GM04504 (cell line): ENCODE data around the gene CACNA2D3.

Experiments used
- DNase-seq: peaks from one replicate; pipeline ENCODE4 v3.0.0-alpha.2; 2012; ENCODE audit warnings: low read depth

The CACNA2D3 gene

GRCh38 chr3:54530944-54531343 lies 408.6 kb downstream of the CACNA2D3 start:
- no peak for DNase-seq

- no peak for DNase-seq
These were observed 409.4 kb downstream of the CACNA2D3 start for GRCh38 chr3:54531741-54532140.

GRCh38 chr3:54533856-54534255 lies 411.5 kb downstream of the CACNA2D3 start:
- DNase-seq: no peak

GRCh38 chr3:54535619-54536018 lies 413.3 kb downstream of the CACNA2D3 start:
- no peak for DNase-seq

- DNase-seq: no peak
These were observed 414.1 kb downstream of the CACNA2D3 start for GRCh38 chr3:54536450-54536849.

- no peak for DNase-seq
These were observed 415.2 kb downstream of the CACNA2D3 start for GRCh38 chr3:54537506-54537905.

- no peak for DNase-seq
These were observed 416.0 kb downstream of the CACNA2D3 start for GRCh38 chr3:54538346-54538745.

GRCh38 chr3:54541369-54541768 lies 419.0 kb downstream of the CACNA2D3 start:
- DNase-seq: no peak

GRCh38 chr3:54543446-54543845 lies 421.1 kb downstream of the CACNA2D3 start:
- no peak for DNase-seq

- no peak for DNase-seq
These were observed 424.7 kb downstream of the CACNA2D3 start for GRCh38 chr3:54547051-54547450.

- DNase-seq: no peak
These were observed 425.5 kb downstream of the CACNA2D3 start for GRCh38 chr3:54547846-54548245.

GRCh38 chr3:54549607-54550220 lies 427.4 kb downstream of the CACNA2D3 start:
- DNase-seq: no peak

GRCh38 chr3:54550221-54550977 lies 428.0 kb downstream of the CACNA2D3 start:
- no peak for DNase-seq

- DNase-seq: no peak
These were observed 434.3 kb downstream of the CACNA2D3 start for GRCh38 chr3:54556630-54557029.

GRCh38 chr3:54557538-54558428 lies 435.4 kb downstream of the CACNA2D3 start:
- DNase-seq: no peak

GRCh38 chr3:54563501-54564200 lies 441.3 kb downstream of the CACNA2D3 start:
- DNase-seq: no peak

- DNase-seq: no peak
These were observed 442.1 kb downstream of the CACNA2D3 start for GRCh38 chr3:54564374-54564925.

GRCh38 chr3:54565956-54566355 lies 443.6 kb downstream of the CACNA2D3 start:
- DNase-seq: no peak

- DNase-seq: no peak
These were observed 445.6 kb downstream of the CACNA2D3 start for GRCh38 chr3:54567949-54568348.

- DNase-seq: no peak
These were observed 447.7 kb downstream of the CACNA2D3 start for GRCh38 chr3:54570008-54570407.

GRCh38 chr3:54572197-54572895 lies 450.0 kb downstream of the CACNA2D3 start:
- no peak for DNase-seq
